H1 (cell line): ENCODE results near the gene CCNL2. TPM values are rescaled to one million over a fixed set of nuclear protein-coding genes. Genes with fewer than 3 reads are reported as not detected.

Experiments used
- CTCF ChIA-PET: fragments of 300-600 bp; sonication (Branson Sonifier 250); formaldehyde crosslinking; loops from one replicate; lab custom pipeline; 2021; ENCODE audit not compliant: partially characterized antibody; lab: Charles Lee
- POLR2A ChIA-PET: fragments of 300-600 bp; sonication (Branson Sonifier 250); formaldehyde crosslinking; loops from one replicate; lab custom pipeline; 2021; ENCODE audit warnings: inconsistent platforms; ENCODE audit not compliant: partially characterized antibody; lab: Charles Lee
- DNase-seq, 2 experiments: peaks; one replicate each; pipeline versions ENCODE4 v3.0.0 to v3.0.0-alpha.2; 2010 to 2022; ENCODE audit warnings: low spot score in 2 of 2, low read depth in 1 of 2, mixed read lengths in 1 of 2
- FAIRE-seq: peaks from 2 replicates; lab custom pipeline; 2011; peaks lifted over from hg19 to GRCh38; lab: Jason Lieb, UNC
- H2AFZ ChIP-seq: 2 replicates; pipeline ENCODE4 v1.8.1; 2012; ENCODE audit warnings: low read length, inconsistent platforms
- H2AK5ac ChIP-seq: 2 replicates; pipeline ENCODE4 v1.6.1; 2013; ENCODE audit warnings: low read depth, low read length
- H2BK120ac ChIP-seq: replicated peaks from 2 replicates; pipeline ENCODE3; 2013; ENCODE audit warnings: low read depth, low read length, inconsistent platforms
- H2BK12ac ChIP-seq: 2 replicates; pipeline ENCODE4 v1.6.1; 2013; ENCODE audit warnings: low read depth, low read length
- H2BK15ac ChIP-seq: 2 replicates; pipeline ENCODE4 v1.6.1; 2013; ENCODE audit warnings: low read length
- H2BK20ac ChIP-seq: 2 replicates; pipeline ENCODE4 v1.6.1; 2013; ENCODE audit warnings: low read length
- H2BK5ac ChIP-seq: 2 replicates; pipeline ENCODE4 v1.6.1; 2013; ENCODE audit warnings: low read depth, low read length
- H3K14ac ChIP-seq: 2 replicates; pipeline ENCODE4 v1.6.1; 2013; ENCODE audit warnings: inconsistent platforms; ENCODE audit not compliant: insufficient read length
- H3K18ac ChIP-seq: 2 replicates; pipeline ENCODE4 v1.6.1; 2013; ENCODE audit warnings: low read length; ENCODE audit errors: extremely low read depth
- H3K23ac ChIP-seq: 2 replicates; pipeline ENCODE4 v1.6.1; 2013; ENCODE audit warnings: inconsistent platforms; ENCODE audit not compliant: insufficient read length
- H3K23me2 ChIP-seq: 2 replicates; pipeline ENCODE4 v1.6.1; 2013; ENCODE audit warnings: low read depth, low read length
- H3K27ac ChIP-seq: 2 replicates; pipeline ENCODE4 v1.6.1; 2011; ENCODE audit warnings: low read depth, low read length, inconsistent platforms
- H3K27me3 ChIP-seq, 4 experiments: replicated peaks in 1 of 4; 1 replicate in 1 of 4; 2 replicates in 3 of 4; pipeline versions ENCODE4 v1.6.1 to v1.8.1; 2011 to 2013; ENCODE audit warnings: low read length in 3 of 4, mild to moderate bottlenecking in 3 of 4, inconsistent platforms in 2 of 4, mixed read lengths in 2 of 4, moderate library complexity in 1 of 4; ENCODE audit not compliant: control insufficient read depth in 3 of 4, insufficient read depth in 3 of 4; ENCODE audit errors: extremely low read depth in 1 of 4
- H3K36me3 ChIP-seq, 4 experiments: 2 replicates each; pipeline versions ENCODE4 v1.6.1 to v1.8.1; 2011 to 2013; ENCODE audit warnings: mild to moderate bottlenecking in 4 of 4, low read length in 3 of 4, moderate library complexity in 2 of 4, control low read depth in 1 of 4, inconsistent platforms in 1 of 4; ENCODE audit not compliant: insufficient read depth in 4 of 4, control insufficient read depth in 2 of 4
- H3K4ac ChIP-seq: replicated peaks from 2 replicates; pipeline ENCODE3; 2013; ENCODE audit warnings: low read length, low read depth, mixed read lengths, inconsistent platforms; ENCODE audit not compliant: insufficient read length
- H3K4me1 ChIP-seq, 4 experiments: replicated peaks in 1 of 4; 1 replicate in 1 of 4; 2 replicates in 3 of 4; pipeline versions ENCODE4 v1.6.1 to v1.8.1; 2011 to 2013; ENCODE audit warnings: low read length in 3 of 4, inconsistent platforms in 2 of 4, mixed read lengths in 1 of 4; ENCODE audit not compliant: insufficient read depth in 4 of 4, control insufficient read depth in 3 of 4
- H3K4me2 ChIP-seq, 2 experiments: 2 replicates each; pipeline versions ENCODE4 v1.6.1 to v1.8.1; 2011 to 2013; ENCODE audit warnings: low read depth in 2 of 2, low read length in 2 of 2, control low read depth in 1 of 2, inconsistent platforms in 1 of 2, mild to moderate bottlenecking in 1 of 2; ENCODE audit not compliant: insufficient read depth in 1 of 2
- H3K4me3 ChIP-seq, 4 experiments: fragments of 200-600, 300-600 bp in 1 of 4; sonication (generic), shearing (Covaris generic), sonication (Bioruptor Twin) in 1 of 4; 2 replicates each; pipeline versions ENCODE4 v1.5.1 to v1.8.1; 2011 to 2016; ENCODE audit warnings: low read length in 4 of 4, low read depth in 3 of 4, control low read depth in 2 of 4, inconsistent platforms in 2 of 4, mild to moderate bottlenecking in 2 of 4, mixed read lengths in 1 of 4, moderate library complexity in 1 of 4; ENCODE audit not compliant: insufficient read depth in 2 of 4; ENCODE audit errors: extremely low read depth in 1 of 4
- H3K56ac ChIP-seq: replicated peaks from 2 replicates; pipeline ENCODE3; 2013; ENCODE audit warnings: low read depth, mild to moderate bottlenecking, mixed read lengths, low read length, inconsistent platforms; ENCODE audit not compliant: insufficient read length
- H3K79me1 ChIP-seq: 2 replicates; pipeline ENCODE4 v1.6.1; 2013; ENCODE audit warnings: low read depth, low read length, control low read depth
- H3K79me2 ChIP-seq, 2 experiments: 2 replicates each; pipeline versions ENCODE4 v1.6.1 to v1.8.1; 2012 to 2013; ENCODE audit warnings: low read length in 2 of 2, mild to moderate bottlenecking in 2 of 2, inconsistent platforms in 1 of 2; ENCODE audit not compliant: insufficient read depth in 2 of 2, control insufficient read depth in 1 of 2
- H3K9ac ChIP-seq, 4 experiments: replicated peaks in 1 of 4; 1 replicate in 1 of 4; 2 replicates in 3 of 4; pipeline versions ENCODE4 v1.6.1 to v1.8.1; 2011 to 2013; ENCODE audit warnings: low read depth in 3 of 4, low read length in 3 of 4, control low read depth in 2 of 4, mild to moderate bottlenecking in 2 of 4, moderate library complexity in 2 of 4, inconsistent platforms in 1 of 4; ENCODE audit errors: extremely low read depth in 1 of 4
- H3K9me3 ChIP-seq, 2 experiments: 2 replicates each; pipeline versions ENCODE4 v1.6.1 to v1.8.1; 2012 to 2013; ENCODE audit warnings: mild to moderate bottlenecking in 2 of 2, moderate library complexity in 2 of 2, control low read depth in 1 of 2, inconsistent platforms in 1 of 2, low read depth in 1 of 2, low read length in 1 of 2, mixed read lengths in 1 of 2; ENCODE audit not compliant: insufficient read depth in 2 of 2
- H4K20me1 ChIP-seq, 2 experiments: replicated peaks in 1 of 2; 2 replicates each; pipeline versions ENCODE3 to v1.8.1; 2011 to 2013; ENCODE audit warnings: inconsistent platforms in 2 of 2, low read length in 2 of 2, mild to moderate bottlenecking in 1 of 2; ENCODE audit not compliant: insufficient read depth in 2 of 2, control insufficient read depth in 1 of 2
- H4K5ac ChIP-seq: 2 replicates; pipeline ENCODE4 v1.6.1; 2013; ENCODE audit warnings: low read length, low read depth, mixed read lengths, inconsistent platforms; ENCODE audit not compliant: insufficient read length
- H4K8ac ChIP-seq: 2 replicates; pipeline ENCODE4 v1.8.0; 2013; ENCODE audit warnings: mild to moderate bottlenecking, moderate library complexity, low read length, inconsistent platforms; ENCODE audit not compliant: insufficient read depth; ENCODE audit errors: extremely low read depth
- H4K91ac ChIP-seq: replicated peaks from 2 replicates; pipeline ENCODE3; 2013; ENCODE audit warnings: low read length, mixed read lengths, inconsistent platforms; ENCODE audit not compliant: insufficient read length
- HDAC6 ChIP-seq: IDR thresholded peaks from one replicate; pipeline ENCODE4 v1.7.1; 2012; ENCODE audit warnings: low read depth, mild to moderate bottlenecking, inconsistent platforms, low read length, moderate library complexity
- NRF1 ChIP-seq: IDR thresholded peaks from 2 replicates; pipeline ENCODE4 v1.6.1; 2011; ENCODE audit warnings: mild to moderate bottlenecking, low read depth, low read length, improper control_type of control experiment
- POLR2A ChIP-seq, 2 experiments: IDR thresholded peaks; 1 replicate in 1 of 2; 2 replicates in 1 of 2; pipeline ENCODE4 v1.6.1; 2011; ENCODE audit warnings: low read depth in 2 of 2, low read length in 2 of 2, mild to moderate bottlenecking in 2 of 2; ENCODE audit errors: control extremely low read depth in 1 of 2
- RFX5 ChIP-seq: IDR thresholded peaks from 2 replicates; pipeline ENCODE4 v1.6.1; 2011; ENCODE audit warnings: low read depth, low read length, improper control_type of control experiment, borderline replicate concordance
- RNF2 ChIP-seq: fragments of 200-900, 300-1000 bp; sonication (generic); IDR thresholded peaks from 2 replicates; pipeline ENCODE4 v1.7.1; 2016; ENCODE audit warnings: borderline replicate concordance, low read depth, mild to moderate bottlenecking, antibody characterized with exemption, low read length; ENCODE audit not compliant: poor library complexity, severe bottlenecking; ENCODE audit errors: missing control alignments
- SIRT6 ChIP-seq: IDR thresholded peaks from one replicate; pipeline ENCODE4 v1.7.1; 2012; ENCODE audit warnings: low read length, inconsistent platforms
- SP1 ChIP-seq: IDR thresholded peaks from 2 replicates; pipeline ENCODE4 v1.6.1; 2011; ENCODE audit warnings: low read depth, low read length
- TCF12 ChIP-seq: IDR thresholded peaks from 2 replicates; pipeline ENCODE4 v1.6.1; 2011; ENCODE audit warnings: low read depth, mild to moderate bottlenecking, low read length
- WGBS, 2 experiments: shearing (Covaris generic) in 1 of 2; methylation state at CpG; one replicate each; pipeline versions ENCODE4 v1.1.6 to v1.1.7; 2013 to 2015; ENCODE audit warnings: low lambda C conversion rate in 2 of 2, mixed read lengths in 2 of 2, inconsistent platforms in 1 of 2, low coverage in 1 of 2, missing lambda C conversion rate in 1 of 2; ENCODE audit not compliant: insufficient replicate concordance in 2 of 2, insufficient coverage in 1 of 2, insufficient read length in 1 of 2; ENCODE audit errors: extremely low coverage in 1 of 2, missing lambda C conversion rate in 1 of 2; 5-methylcytosine and 5-hydroxymethylcytosine counted together
- polyA plus RNA-seq, 7 experiments: library from polyadenylated mRNA; depleted of rRNA in 3 of 7; stranded (reverse) in 5 of 7; unstranded in 2 of 7; fragments of >200 nt in 5 of 7; fragments of 200-250 nt in 2 of 7; gene quantifications; 1 replicate in 5 of 7; 2 replicates in 1 of 7; 4 replicates in 1 of 7; pipeline versions ENCODE4 v1.2.1 to v1.2.3, GENCODE V29; 2011 to 2013; ENCODE audit warnings: missing spikeins in 2 of 7, mixed read lengths in 2 of 7
- total RNA-seq: library from RNA; stranded (reverse); fragmentation: NEBNext Ultra II Directional; extraction: Animal tissue kit (Norgen Biotek cat#: 25700); gene quantifications from 2 replicates; pipeline ENCODE4 v1.2.1, GENCODE V29; 2021
- TF ChIP-seq, protein P1 (sequence below): IDR thresholded peaks from 2 replicates; pipeline ENCODE4 v1.6.1; 2012; ENCODE audit warnings: inconsistent platforms

Gene CCNL2
- total and polyA plus RNA-seq, 2 of the 8 experiments (the other 6 are each of a cell fraction or from before 2014, with no cell fraction given) = 79.8 to 120 TPM

DNA sequence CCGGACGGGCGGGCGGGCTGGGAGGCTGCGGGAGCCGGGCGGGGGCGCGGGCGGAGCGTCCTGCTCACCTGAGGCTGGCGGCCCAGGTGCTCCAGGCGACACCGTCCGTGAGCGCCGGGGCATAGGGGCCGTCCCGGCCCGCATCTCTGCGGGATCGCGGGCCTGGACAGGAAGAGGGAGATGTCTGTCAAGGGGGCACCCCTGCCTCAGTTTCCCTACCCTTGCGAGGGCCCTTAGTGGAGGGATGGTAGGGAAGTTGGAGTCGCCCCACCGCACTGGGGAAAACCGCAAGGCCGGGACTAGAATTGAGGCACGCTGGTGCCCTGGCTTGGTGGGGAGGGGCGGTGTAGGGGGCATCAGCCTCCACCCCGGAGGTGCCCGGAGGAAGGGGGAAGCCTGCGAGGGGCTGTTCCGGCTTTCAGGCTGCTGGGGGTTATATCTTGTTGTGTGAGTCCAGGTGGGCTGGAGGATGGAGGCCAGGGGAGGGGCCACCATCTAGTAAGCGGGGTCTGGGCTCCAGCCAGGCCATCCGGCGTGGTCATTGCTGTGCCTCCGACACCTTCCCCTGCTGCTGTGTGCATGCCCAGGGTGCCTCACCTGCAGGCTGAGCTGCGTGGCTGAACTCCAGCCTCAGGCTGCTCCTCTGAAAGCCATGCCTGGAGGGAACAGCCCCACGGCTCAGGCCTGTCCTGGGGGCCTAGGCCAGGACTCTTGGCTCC, 36.9 kb upstream of the CCNL2 start:
- H3K27me3 ChIP-seq = peaks cover 0 to 3% (median 0%) of the 10 kb centered on the region in 4 experiments; a peak in 2 of 7 replicates
- H3K9me3 ChIP-seq = no peaks in the 10 kb centered on the region
- H3K27ac ChIP-seq = no peak overlapping the region
- no peak for DNase-seq
- no peak overlapping the region for H4K8ac ChIP-seq
- TF ChIP-seq RNF2 (no peak), TCF12 (no peak), NRF1 (no peak), SP1 (no peak), POLR2A (IDR thresholded peaks at IDR 0.05; ENCODE audit: control extremely low read depth in 1 of 2, low read depth in 2 of 2, low read length in 2 of 2) (no peak), HDAC6 (no peak), SIRT6 (no peak), RFX5 (no peak)
- TF ChIP-seq, protein P1, sequence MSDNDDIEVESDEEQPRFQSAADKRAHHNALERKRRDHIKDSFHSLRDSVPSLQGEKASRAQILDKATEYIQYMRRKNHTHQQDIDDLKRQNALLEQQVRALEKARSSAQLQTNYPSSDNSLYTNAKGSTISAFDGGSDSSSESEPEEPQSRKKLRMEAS = no peak
- TF ChIP-seq, all 59 proteins: peak for 0
- Histone ChIP-seq H2BK20ac (no peak overlapping the region), H3K23ac (no peak overlapping the region), H2AK5ac (0 out of 2 replicates have a peak overlapping the region, but pooled peaks have one; percentile 88), H3K4me2 (peak overlapping the region; percentile 54 to 94), H3K36me3 (peaks cover 0 to 7% (median 0%) of the 10 kb centered on the region in 4 experiments; a peak in 1 of 8 replicates), H3K4ac (peak overlapping the region; percentile 69), H2BK15ac (0 out of 2 replicates have a peak overlapping the region, but pooled peaks have one; percentile 8), H2BK5ac (no peak overlapping the region), H3K9ac (no peak overlapping the region; a peak in 1 of 7 replicates), H3K23me2 (peaks cover 18% of the 10 kb centered on the region; the same call in 1 of the 2 replicates), H4K20me1 (peaks cover 4 to 7% of the 10 kb centered on the region in 2 experiments), H3K79me2 (peaks cover 0 to 8% of the 10 kb centered on the region in 2 experiments; a peak in 1 of 4 replicates), H4K91ac (no peak overlapping the region), H3K56ac (no peak overlapping the region), H2BK12ac (peak overlapping the region; percentile 50; the same call in 1 of the 2 replicates), H4K5ac (no peak overlapping the region), H3K18ac (no peak overlapping the region; the same call in 1 of the 2 replicates), H3K4me3 (peak overlapping the region; percentile 46 to 72 (median 70)), H2AFZ (no peak overlapping the region), H3K14ac (no peak overlapping the region), H2BK120ac (no peak overlapping the region), H3K4me1 (peaks cover 0 to 48% (median 38%) of the 10 kb centered on the region in 4 experiments; a peak in 6 of 7 replicates), H3K79me1 (no peaks in the 10 kb centered on the region)
- ChIA-PET POLR2A (interaction anchor here (0.6 to 22.9 kb wide), 7 partner anchors 8 to 36 kb away, joined by 3 to 515 read pairs (median 10); partner anchors contain the start of genes ANKRD65, CCNL2 and MRPL20), CTCF (interaction anchor here (0.9 to 1.6 kb wide), 4 partner anchors 10 to 44 kb away, joined by 3 to 6 read pairs (median 4); no protein-coding TSS in a partner anchor)
- whole genome bisulfite sequencing, 2 experiments = 31% methylated on average over 25 of the region's 40 CpGs; no CpG with 5 or more reads in 1 of the 2 experiments
- no peak for FAIRE-seq
